Transverse colon (tissue), 4 donors: Measurements from ENCODE around the gene CKLF.

Source experiments
- EP300 ChIP-seq: sonication (generic); formaldehyde crosslinking; IDR thresholded peaks from one replicate; pipeline ENCODE4 v1.6.1; 2017; ENCODE audit warnings: antibody characterized with exemption, low read depth
- POLR2A ChIP-seq: fragments of 450-650 bp; IDR thresholded peaks from one replicate; pipeline ENCODE4 v1.6.1; 2016; ENCODE audit warnings: antibody characterized with exemption, mild to moderate bottlenecking, moderate library complexity
- POLR2AphosphoS5 ChIP-seq, 3 donors: sonication (generic); formaldehyde crosslinking; IDR thresholded peaks; one replicate each; pipeline ENCODE4 v1.6.1; 2016; ENCODE audit warnings: antibody characterized with exemption in 3 of 3
- TF ChIP-seq, protein P1 (sequence below), 5 experiments: fragments of 200-600 bp in 3 of 5; fragments of 450-650 bp in 2 of 5; sonication (generic) in 3 of 5; IDR thresholded peaks; 1 replicate in 2 of 5; 2 replicates in 3 of 5; pipeline ENCODE4 v1.5.1; 2016 to 2017; ENCODE audit warnings: antibody characterized with exemption in 5 of 5, inconsistent platforms in 3 of 5, mild to moderate bottlenecking in 2 of 5, moderate library complexity in 1 of 5

DNA sequence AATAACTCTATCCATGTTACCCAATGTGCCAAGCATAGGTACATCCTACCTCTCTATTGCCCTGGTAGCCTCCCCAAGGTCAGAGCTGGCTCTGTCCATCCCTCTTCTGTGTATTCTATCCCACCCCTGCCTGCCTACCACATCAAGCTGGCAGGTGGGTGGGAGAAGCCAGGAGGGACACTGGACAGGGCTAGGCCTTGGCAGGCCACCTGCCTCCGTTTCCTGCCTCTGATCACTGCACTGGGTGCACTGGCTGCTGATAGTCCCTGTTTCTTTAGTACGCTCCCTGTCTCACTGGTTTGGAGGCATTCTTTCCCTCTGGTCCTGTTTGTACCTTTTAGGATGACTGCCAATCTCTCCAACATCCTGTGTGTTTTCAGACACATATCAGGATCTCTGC is 15.1 kb upstream of the CKLF start:
- TF ChIP-seq EP300 (no peak), POLR2A (no peak), POLR2AphosphoS5 (IDR thresholded peaks at IDR 0.05) (no peak)
- TF ChIP-seq, protein P1, sequence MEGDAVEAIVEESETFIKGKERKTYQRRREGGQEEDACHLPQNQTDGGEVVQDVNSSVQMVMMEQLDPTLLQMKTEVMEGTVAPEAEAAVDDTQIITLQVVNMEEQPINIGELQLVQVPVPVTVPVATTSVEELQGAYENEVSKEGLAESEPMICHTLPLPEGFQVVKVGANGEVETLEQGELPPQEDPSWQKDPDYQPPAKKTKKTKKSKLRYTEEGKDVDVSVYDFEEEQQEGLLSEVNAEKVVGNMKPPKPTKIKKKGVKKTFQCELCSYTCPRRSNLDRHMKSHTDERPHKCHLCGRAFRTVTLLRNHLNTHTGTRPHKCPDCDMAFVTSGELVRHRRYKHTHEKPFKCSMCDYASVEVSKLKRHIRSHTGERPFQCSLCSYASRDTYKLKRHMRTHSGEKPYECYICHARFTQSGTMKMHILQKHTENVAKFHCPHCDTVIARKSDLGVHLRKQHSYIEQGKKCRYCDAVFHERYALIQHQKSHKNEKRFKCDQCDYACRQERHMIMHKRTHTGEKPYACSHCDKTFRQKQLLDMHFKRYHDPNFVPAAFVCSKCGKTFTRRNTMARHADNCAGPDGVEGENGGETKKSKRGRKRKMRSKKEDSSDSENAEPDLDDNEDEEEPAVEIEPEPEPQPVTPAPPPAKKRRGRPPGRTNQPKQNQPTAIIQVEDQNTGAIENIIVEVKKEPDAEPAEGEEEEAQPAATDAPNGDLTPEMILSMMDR (IDR thresholded peaks at IDR 0.05) = no peak
